ENCODE results near the gene CA14.
"Not testable (repeated sequence)": the region's sequence is repeated elsewhere in the genome, so short reads cannot be mapped to it uniquely, and the experiment has no call there.

DNA sequence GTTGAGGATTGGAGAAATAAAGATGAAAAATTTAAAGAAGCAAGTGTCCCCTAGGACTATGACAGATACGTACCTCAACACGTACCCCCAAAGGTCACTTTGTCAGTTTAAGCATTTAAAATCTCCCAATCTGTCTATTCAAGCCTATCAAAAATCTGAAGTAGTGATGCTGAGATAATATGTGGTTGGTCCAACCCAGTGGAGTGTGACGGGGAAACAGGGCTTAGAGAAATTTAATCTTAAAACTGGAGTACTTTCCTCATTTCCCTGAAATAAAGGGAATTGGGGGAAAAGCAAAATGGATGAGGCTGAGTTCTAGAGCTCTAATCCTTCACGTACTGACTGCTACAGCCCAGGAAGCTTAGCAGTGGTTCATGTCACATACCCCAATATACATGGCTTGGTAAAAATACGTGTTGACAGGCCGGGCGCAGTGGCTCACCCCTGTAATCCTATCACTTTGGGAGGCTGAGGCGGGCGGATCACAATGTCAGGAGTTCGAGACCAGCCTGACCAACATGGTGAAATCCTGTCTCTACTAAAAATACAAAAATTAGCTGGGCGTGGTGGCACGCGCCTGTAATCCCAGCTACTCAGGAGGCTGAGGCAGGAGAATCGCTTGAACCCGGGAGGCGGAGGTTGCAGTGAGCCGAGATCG is 43.3 kb upstream of the CA14 start:
- TF ChIP-seq POLR2AphosphoS5 (IDR thresholded peaks at IDR 0.05; ENCODE audit: low read depth, low read length); FOXM1 (IDR thresholded peaks at IDR 0.05; ENCODE audit: low read depth); GATA2 (CRISPR knock-in tag; IDR thresholded peaks at IDR 0.05): not testable (repeated sequence)
- TF ChIP-seq CTCF (IDR thresholded peaks at IDR 0.05) = peak; percentile 5; the same call in 1 of the 2 replicates
- TF ChIP-seq, protein P1, sequence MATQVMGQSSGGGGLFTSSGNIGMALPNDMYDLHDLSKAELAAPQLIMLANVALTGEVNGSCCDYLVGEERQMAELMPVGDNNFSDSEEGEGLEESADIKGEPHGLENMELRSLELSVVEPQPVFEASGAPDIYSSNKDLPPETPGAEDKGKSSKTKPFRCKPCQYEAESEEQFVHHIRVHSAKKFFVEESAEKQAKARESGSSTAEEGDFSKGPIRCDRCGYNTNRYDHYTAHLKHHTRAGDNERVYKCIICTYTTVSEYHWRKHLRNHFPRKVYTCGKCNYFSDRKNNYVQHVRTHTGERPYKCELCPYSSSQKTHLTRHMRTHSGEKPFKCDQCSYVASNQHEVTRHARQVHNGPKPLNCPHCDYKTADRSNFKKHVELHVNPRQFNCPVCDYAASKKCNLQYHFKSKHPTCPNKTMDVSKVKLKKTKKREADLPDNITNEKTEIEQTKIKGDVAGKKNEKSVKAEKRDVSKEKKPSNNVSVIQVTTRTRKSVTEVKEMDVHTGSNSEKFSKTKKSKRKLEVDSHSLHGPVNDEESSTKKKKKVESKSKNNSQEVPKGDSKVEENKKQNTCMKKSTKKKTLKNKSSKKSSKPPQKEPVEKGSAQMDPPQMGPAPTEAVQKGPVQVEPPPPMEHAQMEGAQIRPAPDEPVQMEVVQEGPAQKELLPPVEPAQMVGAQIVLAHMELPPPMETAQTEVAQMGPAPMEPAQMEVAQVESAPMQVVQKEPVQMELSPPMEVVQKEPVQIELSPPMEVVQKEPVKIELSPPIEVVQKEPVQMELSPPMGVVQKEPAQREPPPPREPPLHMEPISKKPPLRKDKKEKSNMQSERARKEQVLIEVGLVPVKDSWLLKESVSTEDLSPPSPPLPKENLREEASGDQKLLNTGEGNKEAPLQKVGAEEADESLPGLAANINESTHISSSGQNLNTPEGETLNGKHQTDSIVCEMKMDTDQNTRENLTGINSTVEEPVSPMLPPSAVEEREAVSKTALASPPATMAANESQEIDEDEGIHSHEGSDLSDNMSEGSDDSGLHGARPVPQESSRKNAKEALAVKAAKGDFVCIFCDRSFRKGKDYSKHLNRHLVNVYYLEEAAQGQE (IDR thresholded peaks at IDR 0.05; ENCODE audit: low read depth, low read length) = not testable (repeated sequence)
